Epithelial cell of esophagus (primary cell): ENCODE data around the gene FGD4.
A peak's percentile ranks its signal among the peaks of the same experiment; 100 is the strongest.

Experiments
- DNase-seq: peaks from one replicate; pipeline ENCODE4 v3.0.0; 2010; ENCODE audit warnings: low read depth
- H3K4me3 ChIP-seq: 2 replicates; pipeline ENCODE4 v1.5.1; 2011; ENCODE audit warnings: mild to moderate bottlenecking, low read length, control low read depth
- CTCF ChIP-seq: IDR thresholded peaks from 2 replicates; pipeline ENCODE4 v1.5.1; 2011; ENCODE audit warnings: low read depth, mild to moderate bottlenecking, low read length, control low read depth, inconsistent platforms; ENCODE audit not compliant: insufficient read depth; ENCODE audit errors: missing control alignments

FGD4 gene

GRCh38 chr12:32533971-32534590 lies 134.7 kb downstream of the FGD4 start:
- DNase-seq, result peak; percentile 77
- no peak for TF ChIP-seq CTCF
- H3K4me3 ChIP-seq, result no peak overlapping the region

GRCh38 chr12:32534698-32535097 lies 135.3 kb downstream of the FGD4 start:
- no peak overlapping the region for H3K4me3 ChIP-seq
- TF ChIP-seq CTCF, result no peak
- DNase-seq, result no peak

GRCh38 chr12:32535288-32535999 lies 136.1 kb downstream of the FGD4 start:
- TF ChIP-seq CTCF, result no peak
- DNase-seq, result peak; percentile 67
- H3K4me3 ChIP-seq, result no peak overlapping the region

GRCh38 chr12:32536000-32536345 lies 136.6 kb downstream of the FGD4 start:
- no peak for DNase-seq
- no peak for TF ChIP-seq CTCF
- H3K4me3 ChIP-seq, result no peak overlapping the region

GRCh38 chr12:32541754-32542374 lies 142.5 kb downstream of the FGD4 start:
- TF ChIP-seq CTCF, result no peak
- H3K4me3 ChIP-seq, result no peak overlapping the region
- DNase-seq, result no peak

GRCh38 chr12:32542428-32543229 lies 143.3 kb downstream of the FGD4 start:
- no peak for DNase-seq
- no peak overlapping the region for H3K4me3 ChIP-seq
- no peak for TF ChIP-seq CTCF
